Neutrophil (primary cell): ENCODE results near the gene TLX2.
A peak's percentile ranks its signal among the peaks of the same experiment; 100 is the strongest.

Experiments used
- H3K27ac ChIP-seq: fragments of 200-600 bp; sonication (generic); 2 replicates; pipeline ENCODE4 v1.5.1; 2016; ENCODE audit warnings: mild to moderate bottlenecking, moderate library complexity
- H3K27me3 ChIP-seq: fragments of 200-600 bp; sonication (generic); 2 replicates; pipeline ENCODE4 v1.6.0; 2016; ENCODE audit warnings: mild to moderate bottlenecking
- H3K36me3 ChIP-seq: fragments of 200-600 bp; sonication (generic); 2 replicates; pipeline ENCODE4 v1.5.1; 2017
- H3K4me1 ChIP-seq, 2 experiments: fragments of 200-600 bp in 1 of 2; sonication (generic) in 1 of 2; 1 replicate in 1 of 2; 2 replicates in 1 of 2; pipeline versions ENCODE4 v1.5.1 to v1.6.1; 2013 to 2016; ENCODE audit warnings: low read depth in 1 of 2, low read length in 1 of 2, mild to moderate bottlenecking in 1 of 2, moderate library complexity in 1 of 2; ENCODE audit not compliant: control insufficient read depth in 1 of 2, insufficient read depth in 1 of 2
- H3K4me3 ChIP-seq, 2 experiments: fragments of 200-600 bp in 1 of 2; sonication (generic) in 1 of 2; 1 replicate in 1 of 2; 2 replicates in 1 of 2; pipeline ENCODE4 v1.5.1; 2013 to 2016; ENCODE audit warnings: low read depth in 1 of 2, low read length in 1 of 2, mild to moderate bottlenecking in 1 of 2, moderate library complexity in 1 of 2
- H3K9me3 ChIP-seq: fragments of 200-600 bp; sonication (generic); 2 replicates; pipeline ENCODE4 v1.5.1; 2016
- CTCF ChIP-seq: fragments of 200-600 bp; sonication (generic); IDR thresholded peaks from 2 replicates; pipeline ENCODE4 v1.5.1; 2016; ENCODE audit warnings: antibody characterized with exemption

The TLX2 gene

GRCh38 chr2:74503506-74504475 is 10.5 kb upstream of the TLX2 start:
- Histone ChIP-seq H3K27me3 (peaks cover 76% of the 10 kb centered on the region), H3K27ac (no peak overlapping the region), H3K36me3 (peaks cover 13% of the 10 kb centered on the region), H3K4me1 (peaks cover 49 to 55% of the 10 kb centered on the region in 2 experiments), H3K4me3 (peak overlapping the region; percentile 54 to 62), H3K9me3 (no peaks in the 10 kb centered on the region)
- TF ChIP-seq CTCF: no peak

GRCh38 chr2:74504591-74504990 is 9.7 kb upstream of the TLX2 start:
- peaks cover 41 to 47% of the 10 kb centered on the region in 2 experiments for H3K4me1 ChIP-seq
- H3K36me3 ChIP-seq: peaks cover 13% of the 10 kb centered on the region
- no peak for TF ChIP-seq CTCF
- no peak overlapping the region for H3K27ac ChIP-seq
- no peaks in the 10 kb centered on the region for H3K9me3 ChIP-seq
- H3K4me3 ChIP-seq: no peak overlapping the region
- H3K27me3 ChIP-seq: peaks cover 76% of the 10 kb centered on the region

- Histone ChIP-seq H3K4me3 (no peak overlapping the region), H3K36me3 (peaks cover 13% of the 10 kb centered on the region), H3K4me1 (peaks cover 35 to 42% of the 10 kb centered on the region in 2 experiments), H3K27ac (no peak overlapping the region), H3K27me3 (peaks cover 76% of the 10 kb centered on the region), H3K9me3 (no peaks in the 10 kb centered on the region)
- no peak for TF ChIP-seq CTCF
Measured at GRCh38 chr2:74505448-74506246, 8.6 kb upstream of the TLX2 start.

GRCh38 chr2:74507145-74507925 is 6.9 kb upstream of the TLX2 start, which contains the start of gene PCGF1:
Gene PCGF1, minus strand, starts transcription at chr2:74507695. Its CDS starts 27 bp downstream, at chr2:74507668.
- Histone ChIP-seq H3K27ac (peak within 1 kb of the TSS; percentile 98), H3K4me1 (peaks cover 33 to 41% of the 10 kb centered on the region in 2 experiments), H3K9me3 (no peaks in the 10 kb centered on the region), H3K36me3 (peaks cover 13% of the 10 kb centered on the region), H3K27me3 (peaks cover 76% of the 10 kb centered on the region), H3K4me3 (peak within 1 kb of the TSS; percentile 85 to 97)
- no peak for TF ChIP-seq CTCF
